ENCODE measurements around the gene SIX5. TPM values are rescaled to one million over a fixed set of nuclear protein-coding genes. Genes with fewer than 3 reads are reported as not detected.

SIX5 gene
- total and polyA plus RNA-seq, 7 donors = 7.0 to 14.5 (median 9.2) TPM

DNA sequence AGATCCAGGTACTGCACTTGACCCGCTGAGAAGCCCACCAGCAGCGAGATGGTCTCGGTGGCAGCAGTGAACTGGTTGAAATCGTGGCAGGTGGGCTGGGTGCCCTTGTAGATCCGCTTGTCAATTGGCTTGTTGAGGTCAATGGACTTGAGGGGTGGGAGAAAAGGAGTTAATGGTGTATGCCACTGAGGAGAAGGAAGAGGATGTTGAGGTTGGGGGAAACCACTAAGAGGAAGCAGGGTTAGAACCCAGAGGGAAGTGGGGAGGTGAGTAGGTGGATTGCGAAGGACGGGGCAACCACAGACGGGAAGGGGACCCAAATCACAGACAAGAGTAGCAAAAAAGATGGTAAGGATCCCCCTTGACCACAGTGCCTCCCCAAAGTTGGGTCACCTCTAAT, 21.9 kb upstream of the SIX5 start:
- Histone ChIP-seq H3K4me3 (no peak overlapping the region), H3K36me3 (ENCODE audit: insufficient read depth in 1 of 2, low read depth in 1 of 2) (peaks cover 0 to 45% of the 10 kb centered on the region in 2 donors), H3K27ac (no peak overlapping the region), H3K9me3 (no peaks in the 10 kb centered on the region), H3K4me1 (peaks cover 41% of the 10 kb centered on the region), H3K27me3 (ENCODE audit: insufficient read depth in 3 of 3, low read length in 2 of 3) (no peaks in the 10 kb centered on the region)
- 81 to 90% (median 86%) methylated on average over 8 of the region's 8 CpGs for WGBS, 3 donors
- DNase-seq (no peak), ATAC-seq (no peak)
- TF ChIP-seq, protein P1, sequence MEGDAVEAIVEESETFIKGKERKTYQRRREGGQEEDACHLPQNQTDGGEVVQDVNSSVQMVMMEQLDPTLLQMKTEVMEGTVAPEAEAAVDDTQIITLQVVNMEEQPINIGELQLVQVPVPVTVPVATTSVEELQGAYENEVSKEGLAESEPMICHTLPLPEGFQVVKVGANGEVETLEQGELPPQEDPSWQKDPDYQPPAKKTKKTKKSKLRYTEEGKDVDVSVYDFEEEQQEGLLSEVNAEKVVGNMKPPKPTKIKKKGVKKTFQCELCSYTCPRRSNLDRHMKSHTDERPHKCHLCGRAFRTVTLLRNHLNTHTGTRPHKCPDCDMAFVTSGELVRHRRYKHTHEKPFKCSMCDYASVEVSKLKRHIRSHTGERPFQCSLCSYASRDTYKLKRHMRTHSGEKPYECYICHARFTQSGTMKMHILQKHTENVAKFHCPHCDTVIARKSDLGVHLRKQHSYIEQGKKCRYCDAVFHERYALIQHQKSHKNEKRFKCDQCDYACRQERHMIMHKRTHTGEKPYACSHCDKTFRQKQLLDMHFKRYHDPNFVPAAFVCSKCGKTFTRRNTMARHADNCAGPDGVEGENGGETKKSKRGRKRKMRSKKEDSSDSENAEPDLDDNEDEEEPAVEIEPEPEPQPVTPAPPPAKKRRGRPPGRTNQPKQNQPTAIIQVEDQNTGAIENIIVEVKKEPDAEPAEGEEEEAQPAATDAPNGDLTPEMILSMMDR (IDR thresholded peaks at IDR 0.05) = no peak
- intact Hi-C loops (cut with DNase I) = no loop called here

DNA sequence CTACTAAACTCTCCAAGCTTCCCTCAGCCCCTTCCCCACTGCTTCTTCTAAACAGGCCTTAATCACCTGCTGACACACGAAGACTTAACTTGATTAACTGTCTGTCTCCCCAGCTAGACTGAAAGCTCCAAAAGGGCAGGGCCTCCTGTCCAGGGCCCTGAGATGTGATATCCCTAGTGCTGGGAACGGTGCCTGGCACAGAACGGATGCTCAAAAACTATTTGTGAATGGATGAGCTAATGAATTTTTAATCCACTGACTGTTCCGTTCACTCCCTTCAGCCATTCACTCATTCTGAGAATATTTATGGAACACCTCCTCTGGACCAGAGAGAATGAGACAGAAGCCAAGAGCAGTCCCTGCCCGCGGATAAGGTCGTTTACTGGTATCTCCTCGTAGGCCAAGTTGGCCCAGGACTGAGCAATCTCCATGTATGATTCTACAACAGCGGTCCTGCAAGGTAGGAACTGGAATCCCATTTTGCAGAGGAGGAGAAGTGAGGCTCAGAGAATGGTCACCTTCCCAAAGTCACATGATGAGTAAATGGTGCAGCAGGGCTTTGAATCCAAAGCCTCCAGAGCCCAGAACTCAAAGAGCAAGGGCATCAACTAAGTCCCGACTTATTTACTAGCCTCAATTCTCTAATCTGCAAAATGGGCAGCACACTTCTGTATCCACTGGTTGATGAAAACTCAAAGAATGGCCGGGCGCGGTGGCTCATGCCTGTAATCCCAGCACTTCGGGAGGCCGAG, 20.2 kb upstream of the SIX5 start:
- TF ChIP-seq, protein P1 (IDR thresholded peaks at IDR 0.05) = no peak
- no peaks in the 10 kb centered on the region for H3K9me3 ChIP-seq
- intact Hi-C loops (cut with DNase I) = loop anchor here in 1 of 2 donors (10.0 kb wide), 1 partner anchor 1044 kb away; the partner anchor contains the start of gene BCL3
- DNase-seq (peak in 1 of 2 donors; percentile 88), ATAC-seq (peak; percentile 69 to 76 (median 76))
- H3K27ac ChIP-seq = peak overlapping the region; percentile 70
- no peak overlapping the region for H3K4me3 ChIP-seq
- H3K36me3 ChIP-seq (ENCODE audit: insufficient read depth in 1 of 2, low read depth in 1 of 2) = peaks cover 0 to 45% of the 10 kb centered on the region in 2 donors
- WGBS, 3 donors = 51 to 67% (median 52%) methylated on average over 15 of the region's 15 CpGs
- H3K4me1 ChIP-seq = peaks cover 58% of the 10 kb centered on the region
- H3K27me3 ChIP-seq (ENCODE audit: insufficient read depth in 3 of 3, low read length in 2 of 3) = no peaks in the 10 kb centered on the region

- intact Hi-C loops (cut with DNase I) = loop anchor here in 1 of 2 donors (10.0 kb wide), 1 partner anchor 1042 kb away; the partner anchor contains the start of gene BCL3
- H3K9me3 ChIP-seq = no peaks in the 10 kb centered on the region
- ATAC-seq (no peak), DNase-seq (no peak)
- peaks cover 66% of the 10 kb centered on the region for H3K4me1 ChIP-seq
- H3K4me3 ChIP-seq = no peak overlapping the region
- H3K27me3 ChIP-seq (ENCODE audit: insufficient read depth in 3 of 3, low read length in 2 of 3) = no peaks in the 10 kb centered on the region
- H3K36me3 ChIP-seq (ENCODE audit: insufficient read depth in 1 of 2, low read depth in 1 of 2) = peaks cover 0 to 45% of the 10 kb centered on the region in 2 donors
- WGBS, 3 donors = 94 to 96% (median 94%) methylated on average over 20 to 21 of the region's 21 CpGs
- TF ChIP-seq, protein P1 (IDR thresholded peaks at IDR 0.05) = no peak
- no peak overlapping the region for H3K27ac ChIP-seq
Observed at GRCh38 chr19:45786533-45786894, 17.5 kb upstream of the SIX5 start.

DNA sequence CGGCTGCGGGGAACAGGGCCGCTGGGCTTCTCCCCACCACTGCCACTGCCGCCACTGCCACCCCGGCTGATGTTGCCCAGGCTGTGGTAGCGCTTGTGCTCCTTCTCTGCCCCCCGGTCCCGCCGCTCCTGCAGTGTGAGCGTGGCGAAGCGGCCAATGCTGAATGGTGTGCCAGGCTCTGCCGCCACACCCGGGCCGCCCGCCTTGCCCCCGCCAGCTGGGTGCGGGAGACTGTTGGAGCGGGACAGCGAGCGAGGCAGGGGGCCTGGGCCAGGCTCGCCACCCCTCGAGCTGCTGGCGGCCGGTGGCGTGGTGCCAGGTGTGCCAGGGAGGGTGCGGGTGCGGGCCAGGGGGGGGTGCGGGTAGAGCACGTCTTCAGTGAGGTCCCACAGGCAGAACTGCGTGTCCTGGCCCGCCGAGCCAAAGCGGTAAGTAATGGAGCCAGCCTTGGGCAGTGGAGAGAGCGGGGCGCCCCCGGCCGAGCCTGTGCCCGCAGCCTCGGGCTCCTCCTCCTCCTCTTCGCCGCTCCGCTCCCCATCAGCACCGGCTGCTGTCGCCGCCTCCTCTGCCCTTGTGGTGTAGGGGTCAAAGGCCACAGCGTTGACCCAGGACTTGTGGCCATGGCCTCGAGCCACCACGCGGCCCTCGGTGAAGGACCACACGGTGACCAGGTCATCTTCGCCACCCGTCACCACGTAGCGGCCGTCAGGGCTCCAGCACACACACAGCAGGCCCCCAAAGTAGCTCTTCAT, 16.9 kb upstream of the SIX5 start:
- H3K27me3 ChIP-seq (ENCODE audit: insufficient read depth in 3 of 3, low read length in 2 of 3) = no peaks in the 10 kb centered on the region
- H3K9me3 ChIP-seq = no peaks in the 10 kb centered on the region
- H3K27ac ChIP-seq = peak overlapping the region; percentile 48
- intact Hi-C loops (cut with DNase I) = loop anchor here in 1 of 2 donors (10.0 kb wide), 1 partner anchor 1041 kb away; the partner anchor contains the start of gene BCL3
- TF ChIP-seq, protein P1 (IDR thresholded peaks at IDR 0.05) = no peak
- ATAC-seq (no peak), DNase-seq (no peak)
- H3K4me1 ChIP-seq = peaks cover 61% of the 10 kb centered on the region
- no peak overlapping the region for H3K4me3 ChIP-seq
- 57 to 69% (median 68%) methylated on average over 46 to 57 of the region's 57 CpGs for WGBS, 3 donors
- peaks cover 0 to 45% of the 10 kb centered on the region in 2 donors for H3K36me3 ChIP-seq (ENCODE audit: insufficient read depth in 1 of 2, low read depth in 1 of 2)
